GM21423 (cell line): ENCODE results near the gene COL23A1.

Experiments
- ATAC-seq: cut with Tn5 transposase; IDR thresholded peaks from one replicate; pipeline ENCODE4 v1.9.1; 2021; ENCODE audit warnings: mild to moderate bottlenecking, moderate library complexity; ENCODE audit not compliant: unreplicated experiment

COL23A1 gene

DNA sequence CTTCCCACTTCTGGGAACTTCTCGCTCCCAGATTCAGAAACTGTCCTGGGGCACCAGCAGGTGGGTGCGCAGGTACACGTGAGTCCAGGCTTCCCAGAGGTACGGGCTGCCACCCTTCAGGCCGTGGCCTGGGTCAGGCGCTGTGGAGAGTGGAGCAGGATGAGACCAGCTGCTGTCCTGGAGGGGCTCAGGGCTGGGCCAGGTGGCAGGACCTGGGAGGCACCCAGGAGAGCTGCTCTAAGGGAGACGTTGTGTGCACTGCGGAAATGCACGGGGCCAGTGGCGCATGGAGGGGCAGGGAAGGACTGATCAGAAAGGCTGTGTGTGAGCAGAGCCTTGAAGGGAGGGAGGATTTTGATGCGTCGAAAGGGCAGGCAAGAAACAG lies 222.5 kb downstream of the COL23A1 start:
- ATAC-seq: no peak

DNA sequence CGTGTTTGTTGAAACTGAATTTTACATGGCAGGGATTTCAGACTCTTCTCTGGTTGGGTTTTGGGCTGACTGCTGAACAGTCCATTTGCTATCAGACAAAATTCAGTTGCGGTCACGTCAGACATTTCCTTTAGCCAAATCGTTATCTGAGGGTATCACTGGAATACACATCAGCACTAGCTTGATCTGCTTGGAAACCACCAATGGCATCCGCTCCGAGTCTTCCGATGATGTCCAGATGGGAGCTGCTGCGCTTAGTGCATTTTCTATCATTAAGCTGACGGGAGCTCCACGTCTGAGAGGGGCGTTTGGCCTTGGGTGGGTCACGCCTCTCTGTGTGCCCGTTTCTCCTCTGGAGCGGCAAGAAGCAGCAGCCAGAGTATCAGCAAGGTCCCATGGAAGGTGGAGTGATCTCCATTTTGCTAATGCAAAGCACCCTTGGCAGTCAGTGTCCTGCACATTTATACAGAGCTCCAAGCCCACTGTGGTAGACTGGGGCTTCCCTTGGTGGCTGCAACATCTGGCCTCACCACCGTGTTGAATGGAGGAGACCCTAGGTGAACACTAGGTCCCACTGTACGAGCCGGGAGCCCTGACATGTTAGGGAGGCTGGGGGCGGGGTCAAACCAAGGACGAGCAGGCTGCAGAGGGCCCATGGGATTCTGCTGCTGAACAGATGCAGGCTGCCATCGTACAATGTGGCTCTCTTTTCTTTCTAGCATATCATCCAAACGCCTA lies 223.0 kb downstream of the COL23A1 start:
- ATAC-seq: no peak

DNA sequence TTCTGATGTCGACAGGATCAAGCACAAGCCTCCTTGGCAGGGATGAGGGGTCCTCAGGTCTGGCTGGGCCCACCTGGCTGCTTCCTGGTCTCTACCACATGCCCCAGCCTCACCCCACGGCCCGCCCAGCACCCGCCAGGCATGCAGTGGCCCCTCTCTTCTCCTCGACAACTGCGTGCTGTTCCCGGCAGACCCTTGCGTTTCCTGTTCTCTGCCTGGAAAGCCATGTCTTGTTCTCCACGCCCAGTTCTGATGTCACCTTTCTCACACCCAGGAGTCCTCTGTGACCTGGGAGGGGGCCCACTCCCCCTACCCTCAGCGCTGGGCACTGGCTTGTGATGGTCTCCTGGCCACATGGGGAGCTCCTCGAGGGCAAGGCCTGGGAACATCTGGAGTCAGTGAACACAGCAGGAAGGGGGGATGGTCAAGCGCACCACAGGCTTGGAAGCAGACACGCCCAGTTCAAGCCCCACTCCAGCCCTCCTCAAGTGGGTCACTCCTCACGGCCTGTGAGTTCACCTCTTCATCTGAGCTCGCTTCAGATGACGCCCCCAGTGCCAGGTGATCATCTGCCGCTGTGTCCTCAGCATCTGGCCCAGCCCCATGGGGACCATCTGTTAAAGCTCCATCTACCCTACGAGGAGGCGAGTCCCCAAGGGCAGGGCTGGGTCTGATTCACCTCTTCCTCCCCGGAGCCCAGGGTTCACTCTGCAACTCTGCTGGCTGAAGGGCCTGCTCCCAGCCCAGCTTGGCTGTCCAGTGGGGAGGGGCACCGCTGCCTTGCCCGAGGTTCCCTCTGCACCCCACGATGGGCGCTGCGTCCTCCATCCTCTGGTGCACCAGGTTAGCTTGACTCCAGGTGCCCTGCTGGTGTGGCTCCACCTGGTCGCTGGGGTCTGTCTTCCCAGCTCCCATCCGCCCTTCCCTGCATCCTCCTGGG lies 224.4 kb downstream of the COL23A1 start:
- ATAC-seq: no peak

DNA sequence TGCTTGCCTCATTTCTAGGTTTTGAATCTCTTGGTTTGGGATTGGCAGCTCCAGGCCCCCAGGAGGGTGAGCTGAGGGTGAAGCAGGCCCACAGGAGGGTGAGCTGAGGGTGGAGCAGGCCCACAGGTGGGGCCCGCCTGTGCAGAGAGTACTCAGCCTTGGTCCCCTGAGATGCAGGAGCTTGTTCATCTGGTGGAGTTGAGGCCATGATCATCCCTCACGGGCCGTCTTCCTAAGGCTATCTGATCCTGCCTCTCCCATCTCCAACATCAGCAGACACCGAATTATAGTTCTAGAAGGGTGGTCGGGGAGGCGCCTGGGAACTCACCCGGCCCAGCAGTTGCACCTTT lies 225.9 kb downstream of the COL23A1 start:
- ATAC-seq: no peak

DNA sequence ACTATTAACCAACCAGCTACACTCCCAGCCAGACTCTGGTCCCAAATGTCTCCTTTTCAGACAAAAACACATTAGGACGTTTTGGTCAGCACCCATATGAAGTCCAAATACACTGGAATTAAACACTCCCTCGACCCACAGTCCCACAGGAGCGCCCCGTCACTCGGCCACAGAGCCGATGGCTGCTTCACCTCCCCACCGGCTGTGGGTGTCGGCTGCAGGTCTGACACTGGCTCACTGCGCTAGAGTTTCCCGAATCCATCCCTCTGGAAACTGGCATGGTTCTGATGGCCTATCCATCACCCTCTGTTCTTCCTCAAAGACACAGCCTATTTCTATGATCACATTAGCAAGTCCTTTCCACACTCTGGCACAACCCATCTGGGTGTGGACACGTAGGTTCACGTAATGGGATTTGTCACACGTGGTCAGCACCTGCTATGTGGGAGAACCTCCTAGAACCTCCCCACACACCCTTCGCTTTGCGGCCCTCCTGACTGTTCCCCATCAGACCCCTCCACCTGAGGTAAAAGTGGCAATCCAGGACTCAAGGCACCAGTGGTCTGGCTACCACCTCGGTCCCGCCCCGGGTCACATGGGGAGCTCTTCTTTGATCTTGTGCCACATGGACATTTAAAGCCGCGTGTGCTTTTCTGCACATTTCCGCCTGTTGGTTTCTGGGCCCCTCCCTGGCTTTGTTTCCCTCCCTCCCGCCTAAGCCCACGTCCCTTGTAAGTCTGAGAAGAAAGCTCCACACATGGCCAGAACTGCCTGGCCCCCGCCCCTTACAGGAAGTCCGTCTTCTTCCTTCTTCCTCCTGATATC lies 226.5 kb downstream of the COL23A1 start:
- ATAC-seq: no peak

DNA sequence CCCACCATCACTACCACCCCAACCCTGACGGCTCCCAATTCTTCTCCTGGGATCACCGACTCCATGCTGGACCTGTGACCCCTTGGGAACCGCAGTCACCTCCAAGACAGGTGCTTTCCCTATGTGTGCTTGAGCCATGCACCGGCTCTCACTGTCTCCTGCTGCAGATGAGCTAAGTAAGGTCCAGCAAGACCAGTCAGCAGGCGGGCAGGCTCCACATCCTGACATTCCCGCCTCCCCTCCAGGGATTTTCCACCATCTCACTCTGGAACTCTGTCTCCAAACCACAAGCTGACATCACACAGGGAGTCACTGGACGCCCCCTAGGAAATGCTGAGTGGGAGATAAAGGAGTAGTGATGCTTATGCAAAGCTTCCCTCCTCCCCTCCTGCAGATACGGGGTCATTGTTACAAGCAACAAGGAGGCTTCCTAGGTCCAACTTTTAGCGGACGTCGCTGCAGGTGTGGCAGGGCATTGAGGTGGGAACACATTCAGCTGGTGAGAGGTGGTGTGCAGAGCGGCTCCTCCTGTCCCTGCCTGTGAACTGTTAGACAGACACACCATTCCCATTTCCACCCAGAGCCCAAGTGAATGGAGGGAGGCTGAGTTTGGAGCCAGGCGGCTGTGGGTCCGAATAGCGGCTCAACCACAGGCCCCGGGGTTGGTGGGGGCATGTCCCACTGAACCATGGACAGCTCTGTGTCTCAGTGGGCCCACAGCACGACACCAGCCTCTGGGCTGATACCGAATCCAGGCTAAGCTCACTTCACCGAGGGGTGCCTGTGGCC lies 228.3 kb downstream of the COL23A1 start:
- ATAC-seq: no peak

DNA sequence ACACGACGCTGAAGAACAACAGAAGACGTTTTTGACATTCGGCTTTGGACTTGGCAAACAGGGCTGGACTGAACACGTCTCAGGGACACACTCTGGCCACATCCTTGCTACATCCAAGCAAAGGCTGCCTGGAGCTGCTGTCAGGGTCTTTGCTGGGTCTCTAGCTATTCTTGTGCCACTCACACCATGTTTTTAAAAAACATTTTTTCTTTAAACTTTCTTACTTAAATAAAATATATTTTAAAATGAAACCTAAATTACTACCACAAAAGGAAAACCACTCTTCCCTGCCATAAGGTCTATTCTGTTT lies 229.3 kb downstream of the COL23A1 start:
- no peak for ATAC-seq

DNA sequence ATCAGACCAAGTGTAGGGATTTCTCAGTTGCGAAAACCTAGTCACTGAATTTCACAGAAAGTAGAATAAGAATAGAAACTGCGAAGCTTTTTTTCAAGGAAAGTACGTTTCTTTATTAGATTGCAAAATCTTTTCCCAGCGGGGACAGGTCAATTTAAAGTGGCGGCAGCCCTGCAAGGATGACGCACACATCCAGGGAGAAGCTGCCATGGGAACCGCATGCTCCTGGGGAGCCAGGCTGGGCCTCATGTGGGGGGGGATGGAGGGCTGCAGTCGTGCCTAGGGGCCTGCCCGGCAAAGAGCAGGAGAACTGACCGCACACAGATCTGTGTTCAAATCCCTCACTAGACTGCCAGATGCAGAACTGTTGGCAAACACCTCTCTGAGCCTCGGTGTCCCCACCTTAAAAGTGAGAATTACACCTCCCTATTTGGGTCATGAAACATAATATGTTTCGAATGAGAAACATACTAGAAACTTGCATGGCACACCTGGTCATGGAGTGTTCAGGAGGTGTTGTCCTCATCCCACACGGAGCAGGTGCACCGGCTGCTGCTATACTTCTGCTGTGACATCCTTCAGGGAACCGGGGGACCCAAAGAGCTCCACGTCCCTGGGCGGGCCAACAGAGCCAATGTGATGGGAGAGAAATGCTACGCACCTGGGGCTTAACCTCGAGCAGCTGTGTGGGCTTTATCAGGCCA lies 229.8 kb downstream of the COL23A1 start:
- no peak for ATAC-seq

DNA sequence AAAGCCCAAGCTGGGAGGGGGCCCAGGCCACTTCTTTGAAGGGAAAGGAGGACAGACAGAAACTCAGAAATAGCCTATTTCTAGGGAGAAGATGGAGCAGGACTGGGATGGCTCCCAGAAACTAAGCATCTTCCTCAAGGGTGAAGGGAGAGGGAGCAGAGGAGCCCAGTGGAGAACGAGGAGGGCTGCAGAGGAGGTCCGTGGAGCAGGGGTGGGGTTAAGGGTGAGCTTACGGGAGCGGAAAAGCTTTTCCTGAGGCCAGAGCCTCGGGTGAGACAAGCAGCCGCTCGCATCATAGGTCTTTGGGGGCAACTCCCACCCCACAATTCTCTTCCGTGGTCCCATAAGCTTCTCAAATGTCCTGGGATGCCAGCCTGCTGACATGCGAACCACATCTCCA lies 230.5 kb downstream of the COL23A1 start:
- no peak for ATAC-seq

DNA sequence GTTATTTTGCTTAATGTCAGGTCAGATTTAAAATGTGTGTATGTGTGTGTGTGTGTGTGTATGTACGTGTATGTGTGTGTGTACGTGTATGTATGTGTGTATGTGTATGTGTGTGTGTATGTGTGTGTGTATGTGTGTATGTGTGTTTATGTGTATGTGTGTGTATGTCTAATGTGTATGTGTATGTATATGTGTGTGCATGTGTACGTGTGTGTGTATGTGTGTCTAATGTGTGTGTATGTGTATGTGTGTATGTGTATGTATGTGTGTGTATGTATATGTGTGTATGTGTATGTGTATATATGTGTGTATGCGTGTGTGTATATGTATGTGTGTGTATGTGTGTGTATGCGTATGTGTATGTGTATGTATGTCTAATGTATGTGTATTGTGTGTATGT lies 232.5 kb downstream of the COL23A1 start:
- ATAC-seq: no peak

DNA sequence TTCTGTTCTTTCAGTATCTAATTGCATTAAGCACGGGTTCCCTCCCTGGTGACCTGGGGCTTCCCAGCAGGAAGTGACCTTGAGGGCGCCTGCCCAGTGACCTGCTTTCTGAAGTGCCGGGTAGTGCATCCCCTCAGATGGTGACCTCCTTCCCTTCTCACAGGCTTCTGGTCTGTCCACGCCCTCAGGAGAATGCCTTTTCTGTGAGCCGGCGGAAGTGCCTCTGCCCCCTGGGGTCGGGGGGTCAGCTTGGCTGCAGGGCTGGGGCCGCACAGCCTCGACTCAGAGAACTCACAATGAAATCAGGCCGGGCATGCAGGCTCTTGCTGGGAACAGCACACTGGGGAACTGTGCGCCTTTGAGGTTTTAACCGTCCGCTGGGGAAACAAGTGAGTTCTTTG lies 233.1 kb downstream of the COL23A1 start:
- ATAC-seq: no peak

DNA sequence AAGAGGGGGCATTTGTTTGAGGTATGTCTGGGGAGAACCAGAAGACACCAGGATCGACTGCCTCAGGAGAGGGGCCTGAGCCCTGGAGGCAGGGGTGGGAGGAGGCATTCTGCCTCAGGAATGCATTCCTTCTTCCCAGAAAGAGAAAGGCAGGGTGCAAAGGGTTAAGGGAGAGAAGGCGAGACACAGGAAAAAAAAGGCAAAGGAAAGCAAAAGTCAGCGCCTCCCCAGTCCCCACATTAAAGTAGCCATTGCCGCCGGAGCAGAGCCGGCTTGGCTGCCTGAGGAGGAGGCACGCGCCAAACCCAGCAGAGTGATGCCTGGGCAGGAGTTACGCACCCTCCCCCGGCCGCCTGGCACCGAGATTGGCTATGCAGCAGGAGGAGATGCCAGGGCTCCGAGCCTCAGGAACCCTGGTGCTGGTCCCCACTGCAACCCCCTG lies 233.7 kb downstream of the COL23A1 start:
- no peak for ATAC-seq

DNA sequence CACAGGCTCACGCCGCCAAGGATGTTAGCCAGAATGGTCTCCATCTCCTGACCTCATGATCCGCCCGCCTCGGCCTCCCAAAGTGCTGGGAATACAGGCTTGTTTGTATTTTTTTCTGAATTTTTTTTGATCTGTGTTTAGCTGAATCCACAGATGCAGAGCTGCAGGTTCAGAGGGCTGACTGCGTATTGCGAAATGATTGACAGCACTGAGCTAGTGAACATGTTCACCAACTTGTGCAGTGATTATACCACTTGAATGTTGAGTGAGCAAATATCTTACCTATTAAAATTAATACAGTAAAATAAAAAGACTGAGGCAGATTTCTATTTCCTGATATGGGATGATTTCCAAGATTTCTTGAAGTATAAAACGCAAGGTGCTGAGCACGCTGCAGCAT lies 234.5 kb downstream of the COL23A1 start:
- no peak for ATAC-seq

DNA sequence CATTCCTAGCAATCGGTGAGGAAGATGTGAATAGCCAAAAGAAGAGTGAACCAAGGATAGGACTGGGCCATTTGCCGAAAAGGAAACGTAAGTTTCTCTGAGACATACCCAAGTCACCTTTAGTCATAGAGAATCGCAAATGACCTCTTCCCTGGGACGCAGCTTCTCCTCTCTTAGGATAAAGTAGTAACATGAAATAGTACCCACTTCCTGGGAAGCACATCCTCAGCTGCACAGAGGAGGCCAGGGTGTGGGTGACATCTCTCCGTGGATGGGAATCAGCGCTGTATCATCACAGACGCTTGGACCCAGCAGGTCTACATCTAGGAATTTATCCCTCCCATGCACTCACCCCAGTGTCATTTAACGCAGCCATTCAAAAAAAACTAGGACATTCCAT lies 236.7 kb downstream of the COL23A1 start:
- ATAC-seq: no peak

DNA sequence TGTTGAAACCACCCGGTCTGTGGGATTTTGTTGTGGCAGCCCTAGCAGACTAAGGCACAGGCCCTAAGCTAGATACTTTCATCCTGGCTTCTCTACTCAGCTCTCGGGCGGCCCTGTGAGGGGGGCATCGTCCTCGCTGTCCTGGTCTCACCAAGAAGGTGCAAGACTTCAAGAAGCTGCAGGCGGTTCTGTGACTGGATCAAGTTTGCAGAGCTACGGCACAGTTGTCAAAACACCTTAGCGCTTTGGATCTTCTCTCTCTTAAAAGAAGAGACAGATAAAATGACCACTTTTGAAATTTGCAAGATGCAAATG lies 238.2 kb downstream of the COL23A1 start:
- no peak for ATAC-seq

DNA sequence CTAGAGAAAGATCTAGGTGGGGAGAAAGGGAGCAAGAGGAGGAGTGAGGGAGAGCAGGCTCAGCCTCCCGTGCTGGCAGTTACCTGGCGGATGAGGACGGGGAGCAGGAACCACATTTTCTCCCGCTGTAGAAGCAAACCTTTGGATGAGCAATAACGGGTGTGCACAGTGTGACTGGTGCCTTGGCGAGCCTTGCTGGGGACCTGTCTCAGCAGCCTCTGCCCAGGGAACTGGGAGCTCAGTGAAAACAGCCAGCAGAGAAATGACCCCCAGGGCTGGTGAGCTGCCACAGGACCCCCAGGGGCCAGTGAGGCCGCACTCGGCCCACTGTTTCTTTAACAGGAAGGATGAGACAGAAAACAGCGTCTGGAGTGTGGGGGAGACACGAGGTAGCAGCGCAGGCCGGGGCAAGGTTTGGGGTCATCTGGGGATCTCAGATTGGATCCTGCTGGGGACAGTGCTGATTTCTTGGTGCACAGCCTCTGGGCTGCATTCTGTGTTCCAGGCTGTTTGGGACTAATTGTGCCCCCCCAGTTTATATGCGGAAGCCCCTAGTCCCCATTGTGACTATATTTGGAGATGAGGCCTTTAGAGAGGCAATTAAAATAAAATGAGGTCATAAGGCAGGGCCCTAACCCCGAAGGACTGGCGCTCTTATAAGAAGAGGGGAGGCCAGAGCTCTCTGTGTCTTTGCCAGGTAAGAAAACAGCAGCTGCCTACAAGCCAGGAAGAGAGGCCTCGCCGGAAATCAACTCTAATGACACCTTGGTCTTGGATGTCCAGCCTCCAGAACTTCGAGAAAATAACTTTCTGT lies 238.8 kb downstream of the COL23A1 start:
- no peak for ATAC-seq

DNA sequence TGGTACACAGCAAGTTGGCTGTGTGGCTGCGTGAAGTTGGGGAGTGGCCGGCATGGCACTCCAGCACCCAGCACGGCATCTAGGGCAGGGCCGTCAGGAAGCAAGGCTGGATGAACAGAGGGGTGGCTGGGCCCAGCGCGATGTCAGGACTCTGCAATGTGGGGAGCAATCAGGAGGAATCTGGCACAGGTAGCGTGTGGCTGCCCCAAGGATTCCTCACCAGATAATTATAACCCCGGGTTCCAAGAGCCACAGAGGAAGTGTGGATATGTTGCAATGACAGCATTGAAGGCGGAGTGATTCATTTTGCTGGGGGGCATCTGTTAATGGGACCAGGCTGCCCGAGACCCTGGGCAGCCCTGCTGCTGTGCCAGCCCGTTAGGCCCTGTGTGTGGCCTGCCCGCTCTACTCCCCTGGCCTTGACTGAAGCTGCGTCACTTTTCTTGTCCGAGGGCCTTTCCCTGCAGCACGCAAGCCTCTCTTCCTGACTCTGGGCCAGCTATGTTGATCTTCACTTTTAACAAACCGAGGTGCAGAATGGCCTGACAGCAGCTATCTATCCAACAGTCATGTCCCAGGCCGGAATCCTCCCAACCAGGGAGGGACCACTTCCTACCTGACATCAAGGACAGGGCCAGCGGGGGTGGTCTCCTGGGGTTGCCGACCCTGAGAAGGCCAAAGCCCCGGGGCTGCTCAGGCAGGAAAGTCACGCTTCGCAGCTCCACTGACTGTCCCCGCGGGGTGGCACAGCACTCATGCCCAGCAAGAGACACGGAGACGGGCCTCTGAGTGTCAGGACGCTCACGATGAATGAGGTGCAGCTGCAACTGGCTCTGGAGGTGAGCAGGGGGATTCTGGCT lies 239.6 kb downstream of the COL23A1 start:
- no peak for ATAC-seq

DNA sequence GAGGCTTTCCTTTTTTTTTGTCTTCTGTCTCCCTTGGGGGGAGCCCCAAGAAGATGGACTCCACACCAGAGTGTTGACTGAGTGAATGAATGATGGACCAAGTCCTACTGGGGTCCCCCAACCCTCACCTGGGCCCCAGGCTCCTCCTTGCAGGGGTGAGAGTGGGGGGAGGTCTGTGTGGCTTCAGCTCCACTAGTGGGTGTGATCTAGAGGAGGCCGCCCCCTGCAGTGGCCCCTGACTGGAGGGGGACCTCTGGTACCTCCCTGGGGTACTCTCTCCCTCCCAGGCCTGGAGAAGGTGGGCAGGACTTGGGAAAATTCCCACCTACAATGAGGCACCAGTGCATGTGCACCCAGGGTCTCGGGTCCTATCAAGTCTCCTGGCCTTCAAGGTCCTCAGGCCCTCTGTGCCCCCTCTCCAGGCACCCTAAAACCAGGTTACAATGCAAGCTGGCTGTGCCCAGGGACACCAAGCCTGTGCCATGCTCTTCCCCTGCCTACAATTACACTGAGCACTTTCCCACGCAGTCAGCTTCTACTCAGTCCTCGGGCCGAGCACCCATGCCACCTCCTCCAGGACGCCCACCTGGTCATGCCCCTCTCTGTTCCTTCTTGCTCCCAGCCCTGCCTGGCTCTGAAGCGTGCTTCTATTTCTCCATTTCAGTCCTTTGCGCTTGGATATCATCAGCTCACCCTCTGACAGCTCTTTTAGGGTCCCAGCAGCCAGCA lies 240.4 kb downstream of the COL23A1 start:
- no peak for ATAC-seq
